Bladder microvascular endothelial cell (primary cell): ENCODE measurements around the gene PLCL2. TPM values are rescaled to one million over a fixed set of nuclear protein-coding genes. Genes with fewer than 3 reads are reported as not detected.

ENCODE experiments used
- total RNA-seq: library from RNA; depleted of rRNA; stranded (reverse); fragments of >200 nt; gene quantifications from 2 replicates; pipeline ENCODE4 v1.2.3, GENCODE V29; 2014

PLCL2 gene
- total RNA-seq = 7.1 and 17.7 TPM in 2 replicates

GRCh38 chr3:16884748-16885592 lies at the start of gene PLCL2:
TSS of gene PLCL2 (plus strand) at chr3:16884955. CDS start at chr3:16885040, 85 bp downstream.

